Astrocyte of the spinal cord (primary cell): Measurements from ENCODE around the gene HSPA4.
"Not testable (repeated sequence)": the region's sequence is repeated elsewhere in the genome, so short reads cannot be mapped to it uniquely, and the experiment has no call there.

Source experiments
- DNase-seq: peaks from one replicate; pipeline ENCODE4 v3.0.0; 2011; ENCODE audit warnings: low read depth, low spot score
- H3K4me3 ChIP-seq: 2 replicates; pipeline ENCODE4 v1.5.1; 2011; ENCODE audit warnings: low read depth, mild to moderate bottlenecking, low read length, moderate library complexity
- CTCF ChIP-seq: IDR thresholded peaks from 2 replicates; pipeline ENCODE4 v1.5.1; 2012; ENCODE audit warnings: low read depth, mild to moderate bottlenecking, low read length, inconsistent platforms
- in situ Hi-C: cut with HindIII; loops from 2 replicates; pipeline ENCODE4 v1.10.0; 2017; ENCODE audit warnings: low sequenced_read_pairs

Gene HSPA4

DNA sequence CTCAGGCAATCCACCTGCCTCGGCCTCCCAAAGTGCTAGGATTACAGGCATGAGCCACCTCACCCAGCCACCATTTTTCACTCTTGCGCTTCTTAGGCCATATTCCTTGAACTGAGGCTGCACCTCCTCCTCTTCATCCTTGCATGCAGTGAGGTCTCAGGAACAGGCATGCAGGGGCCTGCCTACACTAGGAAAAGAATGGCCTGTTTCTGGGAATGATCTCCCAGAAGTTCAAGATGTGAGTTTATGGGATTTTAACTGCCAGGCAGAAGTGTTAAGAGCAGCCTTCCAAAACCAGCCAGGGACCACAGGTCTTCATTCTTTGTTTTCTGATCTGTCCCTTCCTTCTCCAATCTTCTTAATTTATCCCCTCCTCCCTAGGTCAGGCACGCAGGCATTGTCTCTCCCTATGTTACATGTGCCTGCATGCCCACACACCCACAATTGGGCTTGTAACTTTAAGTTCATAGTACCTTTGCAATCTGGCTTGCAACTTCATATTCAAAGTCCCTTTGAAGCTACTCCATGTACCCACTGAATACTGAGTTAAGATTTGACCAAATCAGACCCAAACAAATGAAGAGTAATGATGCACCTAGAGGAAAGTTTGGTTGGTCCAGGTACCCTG lies 10.5 kb upstream of the HSPA4 start:
- no peak for TF ChIP-seq CTCF
- DNase-seq, result no peak
- in situ Hi-C loops, result no loop called here
- H3K4me3 ChIP-seq, result no peak overlapping the region

- no peak overlapping the region for H3K4me3 ChIP-seq
- DNase-seq, result peak; percentile 36
- TF ChIP-seq CTCF, result peak; percentile 3
- in situ Hi-C loops, result no loop called here
Measured at GRCh38 chr5:133041910-133042309, 9.9 kb upstream of the HSPA4 start.

GRCh38 chr5:133046560-133046959 lies 5.3 kb upstream of the HSPA4 start:
- DNase-seq, in situ Hi-C loops, H3K4me3 ChIP-seq: not testable (repeated sequence)

GRCh38 chr5:133047404-133047803 lies 4.4 kb upstream of the HSPA4 start:
- in situ Hi-C loops, result no loop called here
- no peak for TF ChIP-seq CTCF
- no peak overlapping the region for H3K4me3 ChIP-seq
- no peak for DNase-seq

GRCh38 chr5:133048993-133049725 lies 2.7 kb upstream of the HSPA4 start:
- TF ChIP-seq CTCF, result no peak
- in situ Hi-C loops, result no loop called here
- DNase-seq, result no peak
- no peak overlapping the region for H3K4me3 ChIP-seq

- in situ Hi-C loops, result no loop called here
- H3K4me3 ChIP-seq, result no peak overlapping the region
- DNase-seq, result no peak
- TF ChIP-seq CTCF, result no peak
Measured at GRCh38 chr5:133049726-133050048, 2.1 kb upstream of the HSPA4 start.

- in situ Hi-C loops, result no loop called here
- no peak for TF ChIP-seq CTCF
- no peak for DNase-seq
- peak overlapping the region; percentile 94 for H3K4me3 ChIP-seq
Measured at GRCh38 chr5:133050521-133050920, 1.3 kb upstream of the HSPA4 start.
